Gastroesophageal sphincter (tissue), 4 donors: Measurements from ENCODE around the gene CFAP58. TPM values are rescaled to one million over a fixed set of nuclear protein-coding genes. Genes with fewer than 3 reads are reported as not detected.
A peak's percentile ranks its signal among the peaks of the same experiment; 100 is the strongest.

Experiments
- ATAC-seq: fragments of 150-250 bp; one replicate; pipeline ENCODE4 v1.9.1; 2016; ENCODE audit warnings: mild to moderate bottlenecking, moderate library complexity
- H3K27ac ChIP-seq, 4 donors: fragments of 200-600 bp; sonication (generic) in 3 of 4; 1 replicate in 3 of 4; 2 replicates in 1 of 4; pipeline ENCODE4 v1.5.1; 2016 to 2019
- H3K27me3 ChIP-seq: fragments of 200-600 bp; sonication (generic); one replicate; pipeline ENCODE4 v1.5.1; 2019
- H3K36me3 ChIP-seq, 2 donors: fragments of 200-600 bp; sonication (generic); one replicate each; pipeline ENCODE4 v1.5.1; 2019; ENCODE audit warnings: control low read depth in 1 of 2
- H3K4me1 ChIP-seq, 3 donors: fragments of 200-600 bp; sonication (generic); 1 replicate in 2 of 3; 2 replicates in 1 of 3; pipeline ENCODE4 v1.5.1; 2016 to 2019; ENCODE audit warnings: control low read depth in 2 of 3
- H3K4me3 ChIP-seq, 2 donors: fragments of 200-600 bp; sonication (generic); one replicate each; pipeline ENCODE4 v1.5.1; 2019; ENCODE audit warnings: mild to moderate bottlenecking in 1 of 2, moderate library complexity in 1 of 2
- H3K9me3 ChIP-seq, 3 donors: fragments of 200-600 bp; sonication (generic); one replicate each; pipeline ENCODE4 v1.5.1; 2017 to 2019; ENCODE audit warnings: control low read depth in 2 of 3
- CTCF ChIP-seq, 4 experiments: fragments of 200-600 bp in 2 of 4; fragments of 450-650 bp in 2 of 4; sonication (generic) in 1 of 4; IDR thresholded peaks; one replicate each; pipeline ENCODE4 v1.5.1; 2017 to 2019; ENCODE audit warnings: antibody characterized with exemption in 4 of 4, mild to moderate bottlenecking in 2 of 4, moderate library complexity in 2 of 4
- EP300 ChIP-seq: sonication (generic); formaldehyde crosslinking; IDR thresholded peaks from one replicate; pipeline ENCODE4 v1.6.1; 2017; ENCODE audit warnings: antibody characterized with exemption, mild to moderate bottlenecking
- POLR2A ChIP-seq, 2 donors: fragments of 450-650 bp; IDR thresholded peaks; one replicate each; pipeline ENCODE4 v1.6.1; 2017; ENCODE audit warnings: antibody characterized with exemption in 2 of 2, mild to moderate bottlenecking in 2 of 2, moderate library complexity in 1 of 2
- POLR2AphosphoS5 ChIP-seq: sonication (generic); formaldehyde crosslinking; IDR thresholded peaks from one replicate; pipeline ENCODE4 v1.6.1; 2017; ENCODE audit warnings: antibody characterized with exemption
- WGBS, 2 donors: methylation state at CpG; one replicate each; pipeline ENCODE4 v1.1.5; 2018; ENCODE audit warnings: low coverage in 1 of 2; 5-methylcytosine and 5-hydroxymethylcytosine counted together
- total RNA-seq, 4 donors: library from RNA; depleted of rRNA; stranded (reverse); fragments of >200 nt; gene quantifications; one replicate each; pipeline ENCODE4 v1.1.0, GENCODE V29; 2016

The CFAP58 gene
- total RNA-seq, 4 donors from 2014 or later: 0.27 to 1.6 (median 1.3) TPM

GRCh38 chr10:104337521-104337984 lies 16.1 kb upstream of the CFAP58 start:
- H3K27me3 ChIP-seq: no peaks in the 10 kb centered on the region
- peaks cover 11 to 56% (median 39%) of the 10 kb centered on the region in 3 donors for H3K4me1 ChIP-seq
- peaks cover 0 to 8% of the 10 kb centered on the region in 2 donors for H3K36me3 ChIP-seq
- no peaks in the 10 kb centered on the region for H3K9me3 ChIP-seq
- peak overlapping the region; percentile 89 to 95 for H3K4me3 ChIP-seq
- H3K27ac ChIP-seq: peak overlapping the region; percentile 97 to 100 (median 99)
- peak; percentile 3 for TF ChIP-seq POLR2AphosphoS5
- TF ChIP-seq POLR2A (IDR thresholded peaks at IDR 0.05): peak; percentile 18 to 40
- no peak for TF ChIP-seq CTCF (IDR thresholded peaks at IDR 0.05)
- TF ChIP-seq EP300: no peak
- ATAC-seq: peak; percentile 31
- 0 to 4% methylated on average over 4 to 10 of the region's 23 CpGs for WGBS, 2 donors

GRCh38 chr10:104337985-104338735 lies 15.5 kb upstream of the CFAP58 start, which contains the start of gene ITPRIP:
Gene ITPRIP (minus strand): TSS chr10:104338465. CDS start chr10:104316051, 22,414 bp downstream.
- ATAC-seq: peak; percentile 87
- Histone ChIP-seq H3K4me3 (peak within 1 kb of the TSS; percentile 89 to 95), H3K27ac (peak within 1 kb of the TSS; percentile 97 to 100 (median 99)), H3K4me1 (peaks cover 11 to 55% (median 33%) of the 10 kb centered on the region in 3 donors), H3K27me3 (no peaks in the 10 kb centered on the region), H3K9me3 (no peaks in the 10 kb centered on the region), H3K36me3 (peaks cover 0 to 8% of the 10 kb centered on the region in 2 donors)
- TF ChIP-seq EP300 (no peak), CTCF (IDR thresholded peaks at IDR 0.05) (peak in 3 of 4 experiments; percentile 21 to 55 (median 28)), POLR2AphosphoS5 (peak; percentile 95), POLR2A (IDR thresholded peaks at IDR 0.05) (peak; percentile 93 to 97)
- 0% methylated on average over 14 of the region's 70 CpGs; no CpG with 5 or more reads in 1 of the 2 donors for WGBS, 2 donors

- no peaks in the 10 kb centered on the region for H3K9me3 ChIP-seq
- H3K27ac ChIP-seq: peak overlapping the region; percentile 97 to 100 (median 99)
- ATAC-seq: peak; percentile 44
- 5 to 8% methylated on average over 10 to 11 of the region's 11 CpGs for WGBS, 2 donors
- no peak for TF ChIP-seq CTCF (IDR thresholded peaks at IDR 0.05)
- TF ChIP-seq POLR2AphosphoS5: peak; percentile 50
- H3K4me3 ChIP-seq: peak overlapping the region; percentile 89 to 95
- no peaks in the 10 kb centered on the region for H3K27me3 ChIP-seq
- H3K36me3 ChIP-seq: peaks cover 0 to 5% of the 10 kb centered on the region in 2 donors
- H3K4me1 ChIP-seq: peaks cover 11 to 41% (median 19%) of the 10 kb centered on the region in 3 donors
Observed at GRCh38 chr10:104339469-104340110, 14.0 kb upstream of the CFAP58 start.

- H3K9me3 ChIP-seq: no peaks in the 10 kb centered on the region
- 10 to 15% methylated on average over 3 to 4 of the region's 4 CpGs for WGBS, 2 donors
- peaks cover 11 to 35% (median 14%) of the 10 kb centered on the region in 3 donors for H3K4me1 ChIP-seq
- H3K4me3 ChIP-seq: peak overlapping the region in 1 of 2 donors; percentile 89
- TF ChIP-seq POLR2AphosphoS5 (peak; percentile 21), CTCF (IDR thresholded peaks at IDR 0.05) (no peak)
- H3K27me3 ChIP-seq: no peaks in the 10 kb centered on the region
- no peaks in the 10 kb centered on the region for H3K36me3 ChIP-seq
- ATAC-seq: no peak
- H3K27ac ChIP-seq: peak overlapping the region; percentile 97 to 100 (median 99)
Observed at GRCh38 chr10:104340111-104340526, 13.5 kb upstream of the CFAP58 start.
